RPMI7951 (cell line): ENCODE data around the gene SMIM21. TPM values are rescaled to one million over a fixed set of nuclear protein-coding genes. Genes with fewer than 3 reads are reported as not detected.
A peak's percentile ranks its signal among the peaks of the same experiment; 100 is the strongest.

Source experiments
- DNase-seq: peaks from one replicate; pipeline ENCODE4 v3.0.0-alpha.2; 2012; ENCODE audit warnings: low read depth
- total RNA-seq: library from RNA; depleted of rRNA; stranded (reverse); fragments of >200 nt; shearing (Covaris generic); gene quantifications from 2 replicates; pipeline ENCODE4 v1.2.3, GENCODE V29; 2014

SMIM21 gene
- total RNA-seq, 1 experiment from 2014 or later = not detected

GRCh38 chr18:75422341-75422910, 5.1 kb downstream of the SMIM21 start:
- peak; percentile 28 for DNase-seq

- no peak for DNase-seq
These were observed 5.8 kb downstream of the SMIM21 start for GRCh38 chr18:75421656-75422055.

- no peak for DNase-seq
These were observed 9.1 kb downstream of the SMIM21 start for GRCh38 chr18:75418293-75419005.

- DNase-seq = no peak
These were observed 16.9 kb downstream of the SMIM21 start for GRCh38 chr18:75410611-75411010.

GRCh38 chr18:75409806-75410205, 17.7 kb downstream of the SMIM21 start:
- no peak for DNase-seq

- DNase-seq = peak; percentile 99
These were observed 18.7 kb downstream of the SMIM21 start for GRCh38 chr18:75408554-75409506.

GRCh38 chr18:75407468-75408437, 19.8 kb downstream of the SMIM21 start:
- no peak for DNase-seq

- no peak for DNase-seq
These were observed 20.7 kb downstream of the SMIM21 start for GRCh38 chr18:75406491-75407445.

GRCh38 chr18:75405351-75405750, 22.2 kb downstream of the SMIM21 start:
- DNase-seq = no peak

GRCh38 chr18:75400366-75400765, 27.1 kb downstream of the SMIM21 start:
- no peak for DNase-seq

- DNase-seq = no peak
These were observed 32.4 kb downstream of the SMIM21 start for GRCh38 chr18:75395137-75395536.

- DNase-seq = no peak
These were observed 33.8 kb downstream of the SMIM21 start for GRCh38 chr18:75393721-75394120.

- DNase-seq = no peak
These were observed 35.3 kb downstream of the SMIM21 start for GRCh38 chr18:75392226-75392578.

GRCh38 chr18:75391279-75392225, 36.0 kb downstream of the SMIM21 start:
- DNase-seq = no peak

GRCh38 chr18:75390854-75391253, 36.6 kb downstream of the SMIM21 start:
- DNase-seq = no peak

GRCh38 chr18:75384144-75384543, 43.4 kb downstream of the SMIM21 start:
- no peak for DNase-seq

- no peak for DNase-seq
These were observed 48.9 kb downstream of the SMIM21 start for GRCh38 chr18:75378376-75379315.

GRCh38 chr18:75377926-75378325, 49.6 kb downstream of the SMIM21 start:
- DNase-seq = no peak
